ENCODE data around the gene PALM.
"Not testable (repeated sequence)": the region's sequence is repeated elsewhere in the genome, so short reads cannot be mapped to it uniquely, and the experiment has no call there.

Gene PALM

DNA sequence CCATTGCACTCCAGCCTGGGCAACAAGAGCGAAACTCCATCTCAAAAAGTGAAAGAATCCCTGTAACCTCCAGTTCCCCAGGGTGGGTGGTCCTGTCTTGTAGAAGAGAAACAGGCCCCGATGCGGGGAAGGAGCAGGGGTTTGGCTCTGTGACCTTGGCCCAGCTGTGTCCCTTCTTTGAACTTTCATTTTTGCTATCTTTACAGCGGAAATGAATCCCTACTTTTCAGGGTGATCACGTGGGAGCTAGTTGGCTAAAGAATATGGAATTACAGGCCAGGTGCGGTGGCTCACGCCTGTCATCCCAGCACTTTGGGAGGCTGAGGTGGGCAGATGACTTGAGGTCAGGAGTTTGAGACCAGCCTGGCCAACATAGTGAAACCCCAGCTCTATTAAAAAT lies 36.4 kb downstream of the PALM start:
- ATAC-seq = not testable (repeated sequence)

DNA sequence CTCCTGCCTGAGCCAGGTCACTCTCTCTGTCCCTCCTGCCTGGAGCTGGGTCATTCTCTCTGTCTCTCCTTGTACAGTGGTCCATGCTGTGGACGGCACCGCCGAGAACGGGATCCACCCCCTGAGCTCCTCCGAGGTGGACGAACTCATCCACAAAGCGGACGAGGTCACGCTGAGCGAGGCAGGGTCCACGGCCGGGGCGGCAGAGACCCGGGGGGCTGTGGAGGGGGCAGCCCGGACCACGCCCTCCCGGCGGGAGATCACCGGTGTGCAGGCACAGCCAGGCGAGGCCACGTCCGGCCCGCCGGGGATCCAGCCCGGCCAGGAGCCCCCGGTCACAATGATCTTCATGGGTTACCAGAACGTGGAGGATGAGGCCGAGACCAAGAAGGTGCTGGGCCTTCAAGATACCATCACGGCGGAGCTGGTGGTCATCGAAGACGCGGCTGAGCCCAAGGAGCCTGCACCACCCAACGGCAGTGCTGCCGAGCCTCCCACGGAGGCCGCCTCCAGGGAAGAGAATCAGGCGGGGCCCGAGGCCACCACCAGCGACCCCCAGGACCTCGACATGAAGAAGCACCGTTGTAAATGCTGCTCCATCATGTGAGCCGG lies 37.6 kb downstream of the PALM start:
- ATAC-seq = no peak

DNA sequence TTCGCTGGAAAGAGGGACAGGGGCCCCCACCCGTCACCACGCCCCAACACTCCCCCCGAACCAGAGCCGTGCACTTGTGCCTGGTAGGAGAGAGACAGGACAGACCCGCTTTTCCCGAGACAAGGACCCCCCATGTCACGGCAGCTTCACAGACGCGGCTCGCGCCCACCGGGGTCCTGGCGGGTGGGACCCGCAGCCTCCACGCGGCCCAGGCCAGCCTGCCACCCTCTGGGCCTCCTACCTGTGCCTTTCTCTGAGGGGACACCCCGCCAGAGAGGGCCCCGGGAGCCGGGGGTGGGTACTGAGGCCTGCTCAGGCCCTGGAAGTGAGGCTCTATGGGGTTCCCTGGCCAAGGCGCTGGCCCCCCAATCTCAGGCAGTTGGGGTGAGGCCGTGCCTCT lies 38.2 kb downstream of the PALM start:
- no peak for ATAC-seq
- TF ChIP-seq, protein P1, sequence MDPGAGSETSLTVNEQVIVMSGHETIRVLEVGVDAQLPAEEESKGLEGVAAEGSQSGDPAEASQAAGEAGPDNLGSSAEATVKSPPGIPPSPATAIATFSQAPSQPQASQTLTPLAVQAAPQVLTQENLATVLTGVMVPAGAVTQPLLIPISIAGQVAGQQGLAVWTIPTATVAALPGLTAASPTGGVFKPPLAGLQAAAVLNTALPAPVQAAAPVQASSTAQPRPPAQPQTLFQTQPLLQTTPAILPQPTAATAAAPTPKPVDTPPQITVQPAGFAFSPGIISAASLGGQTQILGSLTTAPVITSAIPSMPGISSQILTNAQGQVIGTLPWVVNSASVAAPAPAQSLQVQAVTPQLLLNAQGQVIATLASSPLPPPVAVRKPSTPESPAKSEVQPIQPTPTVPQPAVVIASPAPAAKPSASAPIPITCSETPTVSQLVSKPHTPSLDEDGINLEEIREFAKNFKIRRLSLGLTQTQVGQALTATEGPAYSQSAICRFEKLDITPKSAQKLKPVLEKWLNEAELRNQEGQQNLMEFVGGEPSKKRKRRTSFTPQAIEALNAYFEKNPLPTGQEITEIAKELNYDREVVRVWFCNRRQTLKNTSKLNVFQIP (CRISPR knock-in tag; IDR thresholded peaks at IDR 0.05; ENCODE audit: borderline replicate concordance, low read depth) = no peak
- TF ChIP-seq, protein P2, sequence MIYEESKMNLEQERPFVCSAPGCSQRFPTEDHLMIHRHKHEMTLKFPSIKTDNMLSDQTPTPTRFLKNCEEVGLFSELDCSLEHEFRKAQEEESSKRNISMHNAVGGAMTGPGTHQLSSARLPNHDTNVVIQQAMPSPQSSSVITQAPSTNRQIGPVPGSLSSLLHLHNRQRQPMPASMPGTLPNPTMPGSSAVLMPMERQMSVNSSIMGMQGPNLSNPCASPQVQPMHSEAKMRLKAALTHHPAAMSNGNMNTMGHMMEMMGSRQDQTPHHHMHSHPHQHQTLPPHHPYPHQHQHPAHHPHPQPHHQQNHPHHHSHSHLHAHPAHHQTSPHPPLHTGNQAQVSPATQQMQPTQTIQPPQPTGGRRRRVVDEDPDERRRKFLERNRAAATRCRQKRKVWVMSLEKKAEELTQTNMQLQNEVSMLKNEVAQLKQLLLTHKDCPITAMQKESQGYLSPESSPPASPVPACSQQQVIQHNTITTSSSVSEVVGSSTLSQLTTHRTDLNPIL (CRISPR knock-in tag; IDR thresholded peaks at IDR 0.05; ENCODE audit: low read depth) = no peak
- TF ChIP-seq ZFP3 (CRISPR knock-in tag; IDR thresholded peaks at IDR 0.05) (no peak), ZNF70 (CRISPR knock-in tag; IDR thresholded peaks at IDR 0.05) (no peak), ARNTL (CRISPR knock-in tag; IDR thresholded peaks at IDR 0.05; ENCODE audit: borderline replicate concordance, low read depth) (no peak), ESRRG (CRISPR knock-in tag; IDR thresholded peaks at IDR 0.05) (no peak), ISL1 (CRISPR knock-in tag; IDR thresholded peaks at IDR 0.05) (no peak), CSDC2 (CRISPR knock-in tag; IDR thresholded peaks at IDR 0.05) (no peak), PPARA (CRISPR knock-in tag; IDR thresholded peaks at IDR 0.05; ENCODE audit: borderline replicate concordance) (no peak), ZC3H10 (CRISPR knock-in tag; IDR thresholded peaks at IDR 0.05) (no peak)

More for the DNA sequence above, 37.6 kb downstream of the PALM start:
- TF ChIP-seq, protein P3, sequence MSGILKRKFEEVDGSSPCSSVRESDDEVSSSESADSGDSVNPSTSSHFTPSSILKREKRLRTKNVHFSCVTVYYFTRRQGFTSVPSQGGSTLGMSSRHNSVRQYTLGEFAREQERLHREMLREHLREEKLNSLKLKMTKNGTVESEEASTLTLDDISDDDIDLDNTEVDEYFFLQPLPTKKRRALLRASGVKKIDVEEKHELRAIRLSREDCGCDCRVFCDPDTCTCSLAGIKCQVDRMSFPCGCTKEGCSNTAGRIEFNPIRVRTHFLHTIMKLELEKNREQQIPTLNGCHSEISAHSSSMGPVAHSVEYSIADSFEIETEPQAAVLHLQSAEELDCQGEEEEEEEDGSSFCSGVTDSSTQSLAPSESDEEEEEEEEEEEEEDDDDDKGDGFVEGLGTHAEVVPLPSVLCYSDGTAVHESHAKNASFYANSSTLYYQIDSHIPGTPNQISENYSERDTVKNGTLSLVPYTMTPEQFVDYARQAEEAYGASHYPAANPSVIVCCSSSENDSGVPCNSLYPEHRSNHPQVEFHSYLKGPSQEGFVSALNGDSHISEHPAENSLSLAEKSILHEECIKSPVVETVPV (CRISPR knock-in tag; IDR thresholded peaks at IDR 0.05) = no peak
- TF ChIP-seq TCF4 (CRISPR knock-in tag; IDR thresholded peaks at IDR 0.05; ENCODE audit: borderline replicate concordance) (no peak), ZFP3 (CRISPR knock-in tag; IDR thresholded peaks at IDR 0.05) (no peak)
- TF ChIP-seq, protein P4, sequence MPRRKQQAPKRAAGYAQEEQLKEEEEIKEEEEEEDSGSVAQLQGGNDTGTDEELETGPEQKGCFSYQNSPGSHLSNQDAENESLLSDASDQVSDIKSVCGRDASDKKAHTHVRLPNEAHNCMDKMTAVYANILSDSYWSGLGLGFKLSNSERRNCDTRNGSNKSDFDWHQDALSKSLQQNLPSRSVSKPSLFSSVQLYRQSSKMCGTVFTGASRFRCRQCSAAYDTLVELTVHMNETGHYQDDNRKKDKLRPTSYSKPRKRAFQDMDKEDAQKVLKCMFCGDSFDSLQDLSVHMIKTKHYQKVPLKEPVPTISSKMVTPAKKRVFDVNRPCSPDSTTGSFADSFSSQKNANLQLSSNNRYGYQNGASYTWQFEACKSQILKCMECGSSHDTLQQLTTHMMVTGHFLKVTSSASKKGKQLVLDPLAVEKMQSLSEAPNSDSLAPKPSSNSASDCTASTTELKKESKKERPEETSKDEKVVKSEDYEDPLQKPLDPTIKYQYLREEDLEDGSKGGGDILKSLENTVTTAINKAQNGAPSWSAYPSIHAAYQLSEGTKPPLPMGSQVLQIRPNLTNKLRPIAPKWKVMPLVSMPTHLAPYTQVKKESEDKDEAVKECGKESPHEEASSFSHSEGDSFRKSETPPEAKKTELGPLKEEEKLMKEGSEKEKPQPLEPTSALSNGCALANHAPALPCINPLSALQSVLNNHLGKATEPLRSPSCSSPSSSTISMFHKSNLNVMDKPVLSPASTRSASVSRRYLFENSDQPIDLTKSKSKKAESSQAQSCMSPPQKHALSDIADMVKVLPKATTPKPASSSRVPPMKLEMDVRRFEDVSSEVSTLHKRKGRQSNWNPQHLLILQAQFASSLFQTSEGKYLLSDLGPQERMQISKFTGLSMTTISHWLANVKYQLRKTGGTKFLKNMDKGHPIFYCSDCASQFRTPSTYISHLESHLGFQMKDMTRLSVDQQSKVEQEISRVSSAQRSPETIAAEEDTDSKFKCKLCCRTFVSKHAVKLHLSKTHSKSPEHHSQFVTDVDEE (CRISPR knock-in tag; IDR thresholded peaks at IDR 0.05) = no peak

DNA sequence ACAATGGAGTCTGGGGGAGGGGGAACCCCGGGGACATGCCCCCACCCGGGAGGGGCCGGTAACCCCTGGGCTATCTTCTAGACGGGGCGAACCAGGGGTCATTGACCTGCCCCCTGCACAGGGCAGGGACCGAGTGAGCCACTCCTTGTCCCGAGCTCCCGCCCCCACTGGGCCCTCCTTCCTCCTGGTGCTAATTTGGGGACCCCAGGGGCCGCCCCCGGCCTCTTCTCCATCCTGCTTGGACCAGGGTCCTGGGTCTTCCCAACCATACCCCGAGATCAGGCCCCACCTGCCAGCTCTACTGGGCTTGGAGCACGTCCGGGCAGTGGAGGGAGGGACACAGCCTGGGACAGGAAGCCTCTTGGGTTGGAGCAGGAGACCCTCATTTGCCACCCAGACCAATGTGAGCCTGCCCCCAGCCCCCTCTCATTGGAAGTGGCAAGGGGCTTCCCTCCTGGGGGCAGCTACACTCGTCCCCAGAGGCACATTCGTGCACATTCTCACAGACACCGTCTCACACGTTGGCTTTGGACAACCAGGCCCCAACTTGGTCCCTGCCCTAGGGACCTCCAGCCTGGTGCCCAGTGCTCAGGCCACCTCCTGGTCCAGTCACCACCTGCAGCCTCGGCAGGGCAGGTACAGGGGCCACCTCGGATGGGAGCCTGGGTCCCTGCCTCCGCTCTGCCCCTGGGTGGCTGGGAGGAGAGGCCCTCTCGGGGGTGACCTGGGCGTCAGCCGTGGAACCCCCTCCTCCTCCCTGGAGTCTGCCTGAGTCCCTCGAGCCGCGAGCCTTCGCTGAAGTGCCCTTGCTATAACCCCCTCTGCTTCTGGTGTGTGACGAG lies 38.9 kb downstream of the PALM start:
- TF ChIP-seq BACH2 (CRISPR knock-in tag; IDR thresholded peaks at IDR 0.05; ENCODE audit: borderline replicate concordance) (no peak), SNAI2 (CRISPR knock-in tag; IDR thresholded peaks at IDR 0.05) (no peak)
- no peak for ATAC-seq

DNA sequence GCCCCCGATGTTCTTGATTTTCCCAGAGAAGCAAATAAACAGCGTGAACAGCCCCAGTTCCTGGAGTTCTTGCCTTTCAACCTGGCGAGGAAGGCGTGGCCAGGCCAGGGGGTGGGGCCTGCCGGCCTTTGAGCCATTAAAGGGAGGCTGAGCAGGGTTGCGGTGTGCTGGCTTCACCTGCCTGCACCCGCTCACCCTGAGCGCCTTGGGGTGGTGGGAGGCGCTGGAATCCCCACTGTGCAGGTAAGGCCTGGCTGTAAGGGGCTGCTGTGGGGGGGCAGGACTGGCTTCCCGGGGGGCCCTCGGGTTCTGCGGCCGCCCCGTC lies 39.5 kb downstream of the PALM start:
- no peak for ATAC-seq
- TF ChIP-seq ZFP30 (CRISPR knock-in tag; IDR thresholded peaks at IDR 0.05) (no peak), CSDC2 (CRISPR knock-in tag; IDR thresholded peaks at IDR 0.05) (no peak), OSR1 (CRISPR knock-in tag; IDR thresholded peaks at IDR 0.05) (no peak), TOX (CRISPR knock-in tag; IDR thresholded peaks at IDR 0.05; ENCODE audit: borderline replicate concordance) (no peak), GLIS3 (CRISPR knock-in tag; IDR thresholded peaks at IDR 0.05) (no peak), ZNF565 (CRISPR knock-in tag; conservative IDR thresholded peaks at IDR 0.05; ENCODE audit: low read depth) (no peak), ZNF8 (CRISPR knock-in tag; IDR thresholded peaks at IDR 0.05) (no peak), BACH2 (CRISPR knock-in tag; IDR thresholded peaks at IDR 0.05; ENCODE audit: borderline replicate concordance) (no peak), TCF4 (CRISPR knock-in tag; IDR thresholded peaks at IDR 0.05; ENCODE audit: borderline replicate concordance) (no peak), ESRRG (CRISPR knock-in tag; IDR thresholded peaks at IDR 0.05) (no peak)
- TF ChIP-seq, protein P3 (CRISPR knock-in tag; IDR thresholded peaks at IDR 0.05) = no peak
- TF ChIP-seq, protein P1 (CRISPR knock-in tag; IDR thresholded peaks at IDR 0.05; ENCODE audit: borderline replicate concordance, low read depth) = no peak
- TF ChIP-seq, protein P2 (CRISPR knock-in tag; IDR thresholded peaks at IDR 0.05; ENCODE audit: low read depth) = no peak

All from SK-N-SH treated with all-trans-retinoic acid at 6 μM for 48 hours (cell line).